ENCODE results near the gene BBX. TPM values are rescaled to one million over a fixed set of nuclear protein-coding genes. Genes with fewer than 3 reads are reported as not detected.

BBX gene
- total and polyA plus RNA-seq, 2 of the 13 experiments (the other 11 are each of a cell fraction or from before 2014, with no cell fraction given), result 13.7 to 23.2 TPM

DNA sequence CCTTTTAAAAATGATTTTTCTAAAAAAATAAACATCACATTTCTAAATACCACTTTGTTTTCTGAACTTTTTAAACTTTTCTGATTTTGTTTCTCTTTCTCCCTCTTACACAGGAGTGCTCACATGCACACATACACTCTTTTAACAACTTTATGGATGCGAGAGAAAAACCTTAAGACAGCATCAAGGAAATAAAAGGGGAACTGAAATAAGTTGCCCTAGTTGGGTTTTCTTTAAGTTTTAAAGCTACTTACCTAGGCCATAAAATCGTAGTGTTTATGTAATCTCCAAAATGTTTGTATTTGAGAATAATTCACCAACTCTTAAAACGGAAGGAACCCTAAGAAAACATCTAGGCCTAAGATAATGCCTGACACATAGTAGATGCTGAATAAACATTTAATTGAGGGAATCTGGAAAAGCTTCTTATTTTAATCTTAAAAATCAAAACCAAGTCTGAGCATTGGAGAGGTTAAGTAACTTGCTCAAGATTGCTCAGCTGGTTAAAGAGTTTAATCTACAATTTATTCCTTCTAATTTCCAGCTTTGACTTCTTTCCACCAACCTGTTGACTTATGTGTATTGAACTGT is 1.2 kb upstream of the BBX start:
- no TSS peak for BruUV-seq (replicated peaks)
- Histone ChIP-seq H3K79me2 (ENCODE audit: insufficient read depth, low read length) (peaks cover 25% of the 10 kb centered on the region), H3K9me3 (ENCODE audit: low read length) (no peaks in the 10 kb centered on the region), H3K4me1 (ENCODE audit: insufficient read depth, low read length) (peaks cover 9% of the 10 kb centered on the region), H3K27ac (ENCODE audit: extremely low read length, insufficient read depth, low read length) (no peak overlapping the region), H3K4me2 (ENCODE audit: low read depth, low read length) (peak overlapping the region; percentile 93), H2AFZ (ENCODE audit: low read length) (no peak overlapping the region), H3K27me3 (ENCODE audit: control insufficient read depth in 1 of 2, insufficient read depth in 2 of 2, low read length in 2 of 2) (peaks cover 0 to under 1% of the 10 kb centered on the region in 2 experiments; a peak in 2 of 5 replicates), H3K4me3 (replicated peaks in 1 of 3; ENCODE audit: insufficient read depth in 1 of 3, low read depth in 2 of 3, low read length in 3 of 3) (no peak overlapping the region), H4K20me1 (ENCODE audit: insufficient read depth, low read length) (no peaks in the 10 kb centered on the region), H3K36me3 (replicated peaks in 1 of 2; ENCODE audit: control insufficient read depth in 1 of 2, insufficient read depth in 2 of 2, low read length in 2 of 2) (no peaks in the 10 kb centered on the region), H3K9ac (ENCODE audit: insufficient read depth, low read depth, low read length) (no peak overlapping the region)
- no peak for ATAC-seq
- no peak for FAIRE-seq
- intact Hi-C loops (cut with micrococcal nuclease; ENCODE audit: unreplicated experiment), result loop anchor here (2.0 kb wide), 1 partner anchor 91 kb away; no protein-coding TSS in a partner anchor
- in situ Hi-C loops (cut with HindIII; ENCODE audit: extremely low pct_ligation_motif_present, low pct_unique_long_range_greater_than_20kb), result no loop called here
- POLR2A ChIA-PET, result no interaction called here
- CTCF ChIA-PET (ENCODE audit: low intra/inter-chr PET ratio, low total read pairs), result no interaction called here
- TF ChIP-seq NPAS2 (CRISPR knock-in tag; IDR thresholded peaks at IDR 0.05; ENCODE audit: borderline replicate concordance) (no peak), ZNF850 (CRISPR knock-in tag; conservative IDR thresholded peaks at IDR 0.05) (no peak), FOXA3 (CRISPR knock-in tag; IDR thresholded peaks at IDR 0.05) (no peak), TOE1 (CRISPR knock-in tag; IDR thresholded peaks at IDR 0.05) (no peak), GTF2F1 (IDR thresholded peaks at IDR 0.05; ENCODE audit: low read length) (no peak), ZNF501 (CRISPR knock-in tag; IDR thresholded peaks at IDR 0.05) (no peak), NFKB2 (CRISPR knock-in tag; IDR thresholded peaks at IDR 0.05; ENCODE audit: borderline replicate concordance) (no peak), HNRNPLL (IDR thresholded peaks at IDR 0.05; ENCODE audit: low read depth, low read length, poor library complexity, severe bottlenecking) (no peak), THAP8 (CRISPR knock-in tag; IDR thresholded peaks at IDR 0.05; ENCODE audit: borderline replicate concordance) (no peak), RARA (CRISPR knock-in tag; IDR thresholded peaks at IDR 0.05) (no peak), SIN3B (IDR thresholded peaks at IDR 0.05; ENCODE audit: low read length) (no peak), ZNF557 (CRISPR knock-in tag; IDR thresholded peaks at IDR 0.05) (no peak), ZNF879 (CRISPR knock-in tag; IDR thresholded peaks at IDR 0.05) (no peak)
- TF ChIP-seq, protein P1, sequence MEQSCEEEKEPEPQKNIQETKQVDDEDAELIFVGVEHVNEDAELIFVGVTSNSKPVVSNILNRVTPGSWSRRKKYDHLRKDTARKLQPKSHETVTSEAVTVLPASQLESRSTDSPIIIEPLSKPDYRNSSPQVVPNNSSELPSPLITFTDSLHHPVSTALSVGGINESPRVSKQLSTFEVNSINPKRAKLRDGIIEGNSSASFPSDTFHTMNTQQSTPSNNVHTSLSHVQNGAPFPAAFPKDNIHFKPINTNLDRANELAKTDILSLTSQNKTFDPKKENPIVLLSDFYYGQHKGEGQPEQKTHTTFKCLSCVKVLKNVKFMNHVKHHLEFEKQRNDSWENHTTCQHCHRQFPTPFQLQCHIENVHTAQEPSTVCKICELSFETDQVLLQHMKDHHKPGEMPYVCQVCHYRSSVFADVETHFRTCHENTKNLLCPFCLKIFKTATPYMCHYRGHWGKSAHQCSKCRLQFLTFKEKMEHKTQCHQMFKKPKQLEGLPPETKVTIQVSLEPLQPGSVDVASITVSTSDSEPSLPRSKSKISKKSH (CRISPR knock-in tag; IDR thresholded peaks at IDR 0.05; ENCODE audit: borderline replicate concordance), result no peak
- no peak for DNase-seq (ENCODE audit: low spot score)
- 59% methylated on average over 3 of the region's 3 CpGs for WGBS (ENCODE audit: low lambda C conversion rate)
